T-cell (primary cell): ENCODE measurements around the gene NR5A2. TPM values are rescaled to one million over a fixed set of nuclear protein-coding genes. Genes with fewer than 3 reads are reported as not detected.

Source experiments
- ATAC-seq, 4 experiments: fragments of 200-7000 bp in 3 of 4; fragments of 150-1000 bp in 1 of 4; cut with Tn5 transposase; replicated peaks in 1 of 4; 1 replicate in 3 of 4; 2 replicates in 1 of 4; pipeline ENCODE4 v1.10.0; 2021; ENCODE audit warnings: moderate library complexity in 3 of 4, mild to moderate bottlenecking in 2 of 4, moderate number of reproducible peaks in 1 of 4
- CTCF ChIA-PET, 2 donors: fragments of 300-600 bp; sonication (Branson Sonifier 250); formaldehyde crosslinking; loops; one replicate each; lab custom pipeline; 2022; ENCODE audit warnings: antibody characterized with exemption in 2 of 2; lab: Charles Lee
- POLR2A ChIA-PET, 2 donors: fragments of 300-600 bp; sonication (Branson Sonifier 250); formaldehyde crosslinking; loops; one replicate each; lab custom pipeline; 2022; ENCODE audit warnings: antibody characterized with exemption in 2 of 2; lab: Charles Lee
- DNase-seq, 35 experiments: peaks; one replicate each; pipeline versions ENCODE4 v3.0.0 to v3.0.0-alpha.2; 2013 to 2023
- H3K27ac ChIP-seq: one replicate; pipeline ENCODE4 v1.5.1; 2013; ENCODE audit warnings: low read length
- H3K27me3 ChIP-seq, 2 experiments: replicated peaks in 1 of 2; 1 replicate in 1 of 2; 2 replicates in 1 of 2; pipeline versions ENCODE4 v1.6.1 to v1.7.0; 2013; ENCODE audit warnings: low read length in 1 of 2, mixed read lengths in 1 of 2; ENCODE audit not compliant: control insufficient read depth in 2 of 2, insufficient read depth in 2 of 2; ENCODE audit errors: extremely low read depth in 1 of 2
- H3K36me3 ChIP-seq, 2 donors: 1 replicate in 1 of 2; 2 replicates in 1 of 2; pipeline versions ENCODE4 v1.6.1 to v1.7.0; 2013; ENCODE audit warnings: low read length in 1 of 2; ENCODE audit not compliant: control insufficient read depth in 2 of 2, insufficient read depth in 1 of 2; ENCODE audit errors: extremely low read depth in 1 of 2
- H3K4me1 ChIP-seq, 2 experiments: 1 replicate in 1 of 2; 2 replicates in 1 of 2; pipeline versions ENCODE4 v1.6.1 to v1.7.0; 2013; ENCODE audit warnings: low read length in 2 of 2, mixed read lengths in 1 of 2; ENCODE audit not compliant: insufficient read depth in 2 of 2, control insufficient read depth in 1 of 2; ENCODE audit errors: extremely low read depth in 1 of 2
- H3K4me3 ChIP-seq, 2 donors: 1 replicate in 1 of 2; 2 replicates in 1 of 2; pipeline versions ENCODE4 v1.5.1 to v1.7.0; 2013; ENCODE audit warnings: mild to moderate bottlenecking in 2 of 2, low read length in 1 of 2, moderate library complexity in 1 of 2; ENCODE audit not compliant: control insufficient read depth in 1 of 2; ENCODE audit errors: extremely low read depth in 1 of 2
- H3K9me3 ChIP-seq: 2 replicates; pipeline ENCODE4 v1.7.0; 2013
- H3K27ac Mint-ChIP-seq, 2 donors: one replicate each; pipeline ENCODE4 v1.8.0; 2020 to 2021; ENCODE audit warnings: mild to moderate bottlenecking in 2 of 2, mixed read lengths in 2 of 2
- H3K27me3 Mint-ChIP-seq, 2 donors: one replicate each; pipeline ENCODE4 v1.8.0; 2021 to 2022; ENCODE audit warnings: mixed read lengths in 2 of 2
- H3K36me3 Mint-ChIP-seq: one replicate; pipeline ENCODE4 v1.8.0; 2021; ENCODE audit warnings: mixed read lengths
- H3K4me1 Mint-ChIP-seq, 3 donors: one replicate each; pipeline ENCODE4 v1.8.0; 2020 to 2022; ENCODE audit warnings: mixed read lengths in 3 of 3, mild to moderate bottlenecking in 1 of 3
- H3K4me3 Mint-ChIP-seq, 3 donors: one replicate each; pipeline ENCODE4 v1.8.0; 2020 to 2022; ENCODE audit warnings: mild to moderate bottlenecking in 3 of 3, mixed read lengths in 3 of 3, moderate library complexity in 3 of 3
- H3K9me3 Mint-ChIP-seq, 3 donors: one replicate each; pipeline ENCODE4 v1.8.0; 2020 to 2022; ENCODE audit warnings: mixed read lengths in 3 of 3
- WGBS: methylation state at CpG from one replicate; pipeline ENCODE4 v1.1.5; 2013; ENCODE audit warnings: missing lambda C conversion rate; ENCODE audit not compliant: insufficient coverage; 5-methylcytosine and 5-hydroxymethylcytosine counted together
- total RNA-seq, 35 experiments: library from RNA in 6 of 35; stranded (reverse) in 6 of 35; fragments of 120-200 nt in 1 of 35; gene quantifications; one replicate each; pipeline versions ENCODE4 v1.2.1 to v1.2.4 and lab custom pipeline; 2013 to 2026

Gene NR5A2
- total RNA-seq, 5 donors from 2014 or later (not counting 1 experiment from before 2014, with no cell fraction given): 0.15 to 0.19 TPM; not detected in 3

- no peak overlapping the region for H3K27ac Mint-ChIP-seq
- Histone ChIP-seq H3K27ac (no peak overlapping the region), H3K36me3 (no peaks in the 10 kb centered on the region), H3K27me3 (no peaks in the 10 kb centered on the region), H3K9me3 (no peaks in the 10 kb centered on the region), H3K4me1 (no peaks in the 10 kb centered on the region), H3K4me3 (no peak overlapping the region)
- no peaks in the 10 kb centered on the region for H3K36me3 Mint-ChIP-seq
- H3K4me3 Mint-ChIP-seq: no peak overlapping the region
- DNase-seq (no peak), ATAC-seq (no peak)
- peaks cover 0 to 3% of the 10 kb centered on the region in 2 donors for H3K27me3 Mint-ChIP-seq
- no CpG with 5 or more reads among the region's 1 CpG for WGBS
- ChIA-PET POLR2A (no interaction called here), CTCF (no interaction called here)
- peaks cover 0 to 2% (median 0%) of the 10 kb centered on the region in 3 donors for H3K4me1 Mint-ChIP-seq
- H3K9me3 Mint-ChIP-seq: no peaks in the 10 kb centered on the region
Measured at GRCh38 chr1:200103966-200104583, 76.6 kb downstream of the NR5A2 start.

- POLR2A ChIA-PET: interaction anchor here in 1 of 2 donors (0.6 kb wide), 1 partner anchor 48 kb away, joined by 4 read pairs; no protein-coding TSS in a partner anchor
- Mint-ChIP-seq H3K4me3 (no peak overlapping the region), H3K36me3 (no peaks in the 10 kb centered on the region), H3K27ac (no peak overlapping the region), H3K9me3 (no peaks in the 10 kb centered on the region), H3K27me3 (peaks cover 0 to 14% of the 10 kb centered on the region in 2 donors), H3K4me1 (peaks cover 0 to 2% (median 0%) of the 10 kb centered on the region in 3 donors)
- H3K27ac ChIP-seq: no peak overlapping the region
- ATAC-seq (no peak), DNase-seq (no peak)
- CTCF ChIA-PET: interaction anchor here in 1 of 2 donors (0.7 kb wide), 1 partner anchor 160 kb away, joined by 4 read pairs; no protein-coding TSS in a partner anchor
- H3K4me3 ChIP-seq: no peak overlapping the region
- H3K27me3 ChIP-seq: no peaks in the 10 kb centered on the region
- H3K9me3 ChIP-seq: no peaks in the 10 kb centered on the region
- no peaks in the 10 kb centered on the region for H3K36me3 ChIP-seq
- WGBS: 90% methylated on average over 2 of the region's 8 CpGs
- no peaks in the 10 kb centered on the region for H3K4me1 ChIP-seq
Measured at GRCh38 chr1:200107004-200107470, 79.5 kb downstream of the NR5A2 start.

- Mint-ChIP-seq H3K4me3 (no peak overlapping the region), H3K36me3 (no peaks in the 10 kb centered on the region), H3K9me3 (no peaks in the 10 kb centered on the region), H3K27ac (no peak overlapping the region), H3K4me1 (peaks cover 0 to 2% (median 0%) of the 10 kb centered on the region in 3 donors), H3K27me3 (peaks cover 4 to 14% of the 10 kb centered on the region in 2 donors)
- CTCF ChIA-PET: no interaction called here
- no peaks in the 10 kb centered on the region for H3K9me3 ChIP-seq
- POLR2A ChIA-PET: no interaction called here
- DNase-seq (no peak), ATAC-seq (no peak)
- no peak overlapping the region for H3K27ac ChIP-seq
- 40% methylated on average over 1 of the region's 1 CpG for WGBS
- no peaks in the 10 kb centered on the region for H3K4me1 ChIP-seq
- no peak overlapping the region for H3K4me3 ChIP-seq
- no peaks in the 10 kb centered on the region for H3K36me3 ChIP-seq
- no peaks in the 10 kb centered on the region for H3K27me3 ChIP-seq
Measured at GRCh38 chr1:200108659-200109058, 81.1 kb downstream of the NR5A2 start.

- Histone ChIP-seq H3K27me3 (no peaks in the 10 kb centered on the region), H3K4me3 (no peak overlapping the region), H3K36me3 (no peaks in the 10 kb centered on the region), H3K4me1 (no peaks in the 10 kb centered on the region), H3K27ac (no peak overlapping the region), H3K9me3 (no peaks in the 10 kb centered on the region)
- no peaks in the 10 kb centered on the region for H3K9me3 Mint-ChIP-seq
- ChIA-PET POLR2A (no interaction called here), CTCF (no interaction called here)
- ATAC-seq (no peak), DNase-seq (no peak)
- no peaks in the 10 kb centered on the region for H3K36me3 Mint-ChIP-seq
- no peak overlapping the region for H3K27ac Mint-ChIP-seq
- no peak overlapping the region for H3K4me3 Mint-ChIP-seq
- WGBS: 100% methylated on average over 1 of the region's 3 CpGs
- H3K4me1 Mint-ChIP-seq: no peaks in the 10 kb centered on the region
- peaks cover 4 to 12% of the 10 kb centered on the region in 2 donors for H3K27me3 Mint-ChIP-seq
Measured at GRCh38 chr1:200112290-200112689, 84.8 kb downstream of the NR5A2 start.

GRCh38 chr1:200115532-200115931 lies 88.0 kb downstream of the NR5A2 start:
- ChIA-PET POLR2A (no interaction called here), CTCF (no interaction called here)
- H3K36me3 Mint-ChIP-seq: no peaks in the 10 kb centered on the region
- no CpG with 5 or more reads among the region's 1 CpG for WGBS
- no peak overlapping the region for H3K4me3 ChIP-seq
- H3K4me3 Mint-ChIP-seq: no peak overlapping the region
- H3K27ac Mint-ChIP-seq: no peak overlapping the region
- H3K27me3 ChIP-seq: peaks cover 0 to 3% of the 10 kb centered on the region in 2 experiments
- no peaks in the 10 kb centered on the region for H3K9me3 ChIP-seq
- H3K27ac ChIP-seq: no peak overlapping the region
- peaks cover 4 to 10% of the 10 kb centered on the region in 2 donors for H3K27me3 Mint-ChIP-seq
- H3K4me1 Mint-ChIP-seq: no peaks in the 10 kb centered on the region
- no peak for ATAC-seq
- no peaks in the 10 kb centered on the region for H3K36me3 ChIP-seq
- no peaks in the 10 kb centered on the region for H3K9me3 Mint-ChIP-seq
- no peak for DNase-seq
- H3K4me1 ChIP-seq: no peaks in the 10 kb centered on the region

GRCh38 chr1:200116324-200116723 lies 88.8 kb downstream of the NR5A2 start:
- Mint-ChIP-seq H3K4me1 (no peaks in the 10 kb centered on the region), H3K4me3 (no peak overlapping the region), H3K9me3 (no peaks in the 10 kb centered on the region), H3K36me3 (no peaks in the 10 kb centered on the region), H3K27ac (no peak overlapping the region), H3K27me3 (peaks cover 6 to 8% of the 10 kb centered on the region in 2 donors)
- Histone ChIP-seq H3K27me3 (peaks cover 0 to 3% of the 10 kb centered on the region in 2 experiments), H3K36me3 (no peaks in the 10 kb centered on the region), H3K4me3 (no peak overlapping the region), H3K27ac (no peak overlapping the region), H3K4me1 (no peaks in the 10 kb centered on the region), H3K9me3 (no peaks in the 10 kb centered on the region)
- no CpG with 5 or more reads among the region's 1 CpG for WGBS
- POLR2A ChIA-PET: no interaction called here
- ATAC-seq (no peak), DNase-seq (no peak)
- CTCF ChIA-PET: no interaction called here
